Measurements from ENCODE around the gene SLC38A9.

DNA sequence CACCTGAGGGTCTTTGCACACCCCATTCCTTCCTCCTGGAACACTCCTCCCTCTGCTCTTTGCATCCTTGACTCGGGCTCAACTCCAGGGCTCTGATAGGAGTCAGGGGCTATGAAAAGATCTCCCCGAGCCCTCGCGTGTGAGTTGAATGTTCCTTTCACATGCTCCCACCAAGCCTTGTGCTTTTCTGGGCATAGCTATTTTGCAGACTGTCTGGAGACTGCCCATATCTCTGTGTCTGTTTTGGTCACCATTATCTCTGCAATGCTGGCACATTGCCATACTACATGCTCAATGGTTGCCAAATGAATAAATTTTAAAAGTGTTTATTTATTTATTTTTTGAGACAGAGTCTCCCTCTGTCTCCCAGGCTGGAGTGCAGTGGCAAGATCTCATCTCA lies 120.4 kb downstream of the SLC38A9 start:
- no peak for TF ChIP-seq EZH2 (IDR thresholded peaks at IDR 0.05; ENCODE audit: low read length, missing control alignments)
- TF ChIP-seq, protein P1, sequence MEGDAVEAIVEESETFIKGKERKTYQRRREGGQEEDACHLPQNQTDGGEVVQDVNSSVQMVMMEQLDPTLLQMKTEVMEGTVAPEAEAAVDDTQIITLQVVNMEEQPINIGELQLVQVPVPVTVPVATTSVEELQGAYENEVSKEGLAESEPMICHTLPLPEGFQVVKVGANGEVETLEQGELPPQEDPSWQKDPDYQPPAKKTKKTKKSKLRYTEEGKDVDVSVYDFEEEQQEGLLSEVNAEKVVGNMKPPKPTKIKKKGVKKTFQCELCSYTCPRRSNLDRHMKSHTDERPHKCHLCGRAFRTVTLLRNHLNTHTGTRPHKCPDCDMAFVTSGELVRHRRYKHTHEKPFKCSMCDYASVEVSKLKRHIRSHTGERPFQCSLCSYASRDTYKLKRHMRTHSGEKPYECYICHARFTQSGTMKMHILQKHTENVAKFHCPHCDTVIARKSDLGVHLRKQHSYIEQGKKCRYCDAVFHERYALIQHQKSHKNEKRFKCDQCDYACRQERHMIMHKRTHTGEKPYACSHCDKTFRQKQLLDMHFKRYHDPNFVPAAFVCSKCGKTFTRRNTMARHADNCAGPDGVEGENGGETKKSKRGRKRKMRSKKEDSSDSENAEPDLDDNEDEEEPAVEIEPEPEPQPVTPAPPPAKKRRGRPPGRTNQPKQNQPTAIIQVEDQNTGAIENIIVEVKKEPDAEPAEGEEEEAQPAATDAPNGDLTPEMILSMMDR (conservative IDR thresholded peaks at IDR 0.05 in 1 of 2, IDR thresholded peaks at IDR 0.05 in 1 of 2; ENCODE audit: low read depth in 1 of 2, low read length in 2 of 2) = no peak
